G401.6 (cell line): Measurements from ENCODE around the gene RCAN3.
"Not testable (repeated sequence)": the region's sequence is repeated elsewhere in the genome, so short reads cannot be mapped to it uniquely, and the experiment has no call there.

Experiments used
- FAIRE-seq: peaks from 2 replicates; lab custom pipeline; 2012; peaks lifted over from hg19 to GRCh38; lab: Jason Lieb, UNC

The RCAN3 gene

GRCh38 chr1:24486331-24487065 is 16.1 kb upstream of the RCAN3 start:
- FAIRE-seq = no peak

- FAIRE-seq = no peak
Observed at GRCh38 chr1:24487455-24487854, 15.2 kb upstream of the RCAN3 start.

- not testable (repeated sequence) for FAIRE-seq
Observed at GRCh38 chr1:24488159-24488558, 14.5 kb upstream of the RCAN3 start.

- FAIRE-seq = no peak
Observed at GRCh38 chr1:24489674-24490073, 13.0 kb upstream of the RCAN3 start.

GRCh38 chr1:24490101-24490781 is 12.4 kb upstream of the RCAN3 start:
- FAIRE-seq = no peak

GRCh38 chr1:24491577-24492360 is 10.9 kb upstream of the RCAN3 start:
- no peak for FAIRE-seq

- not testable (repeated sequence) for FAIRE-seq
Observed at GRCh38 chr1:24492935-24493334, 9.7 kb upstream of the RCAN3 start.

- no peak for FAIRE-seq
Observed at GRCh38 chr1:24493785-24494184, 8.9 kb upstream of the RCAN3 start.

- no peak for FAIRE-seq
Observed at GRCh38 chr1:24498589-24498988, 4.0 kb upstream of the RCAN3 start.

GRCh38 chr1:24500448-24501048 is 2.1 kb upstream of the RCAN3 start:
- FAIRE-seq = no peak

- FAIRE-seq = no peak
Observed at GRCh38 chr1:24501371-24502064, 1.1 kb upstream of the RCAN3 start.

- no peak for FAIRE-seq
Observed at GRCh38 chr1:24502065-24502708, 449 bp upstream of the RCAN3 start.

GRCh38 chr1:24503059-24503751 is 569 bp downstream of the RCAN3 start:
- no peak for FAIRE-seq

GRCh38 chr1:24503870-24504523 is 1.4 kb downstream of the RCAN3 start:
- no peak for FAIRE-seq

GRCh38 chr1:24504560-24504959 is 1.9 kb downstream of the RCAN3 start:
- no peak for FAIRE-seq

- no peak for FAIRE-seq
Observed at GRCh38 chr1:24505816-24506215, 3.2 kb downstream of the RCAN3 start.

- FAIRE-seq = no peak
Observed at GRCh38 chr1:24506691-24507381, 4.2 kb downstream of the RCAN3 start.

GRCh38 chr1:24507405-24507804 is 4.8 kb downstream of the RCAN3 start:
- no peak for FAIRE-seq

- FAIRE-seq = no peak
Observed at GRCh38 chr1:24508911-24509310, 6.3 kb downstream of the RCAN3 start.

GRCh38 chr1:24513706-24514105 is 11.1 kb downstream of the RCAN3 start:
- FAIRE-seq = no peak
